Esophagus muscularis mucosa (tissue), 4 donors: ENCODE data around the gene UTP18. TPM values are rescaled to one million over a fixed set of nuclear protein-coding genes. Genes with fewer than 3 reads are reported as not detected.
"Not testable (repeated sequence)": the region's sequence is repeated elsewhere in the genome, so short reads cannot be mapped to it uniquely, and the experiment has no call there.

ENCODE experiments used
- DNase-seq: peaks from one replicate; pipeline ENCODE4 v3.0.0-alpha.2; 2017; ENCODE audit errors: extremely low spot score
- H3K27ac ChIP-seq, 4 donors: fragments of 200-600 bp; sonication (generic); replicated peaks in 1 of 4; 1 replicate in 3 of 4; 2 replicates in 1 of 4; pipeline ENCODE4 v1.5.1; 2016 to 2019; ENCODE audit warnings: mild to moderate bottlenecking in 1 of 4
- H3K27me3 ChIP-seq, 4 donors: fragments of 200-600 bp; sonication (generic); one replicate each; pipeline versions ENCODE4 v1.5.1 to v1.6.0; 2016 to 2019
- H3K36me3 ChIP-seq, 4 donors: fragments of 200-600 bp; sonication (generic); one replicate each; pipeline ENCODE4 v1.5.1; 2016 to 2019
- H3K4me1 ChIP-seq, 4 donors: fragments of 200-600 bp; sonication (generic); one replicate each; pipeline ENCODE4 v1.5.1; 2016 to 2019
- H3K4me3 ChIP-seq, 4 donors: fragments of 200-600 bp; sonication (generic); 1 replicate in 2 of 4; 2 replicates in 2 of 4; pipeline ENCODE4 v1.5.1; 2016 to 2019; ENCODE audit warnings: mild to moderate bottlenecking in 4 of 4, moderate library complexity in 1 of 4
- H3K9me3 ChIP-seq, 4 donors: fragments of 200-600 bp; sonication (generic); 1 replicate in 3 of 4; 2 replicates in 1 of 4; pipeline ENCODE4 v1.5.1; 2016 to 2019
- EP300 ChIP-seq: sonication (generic); formaldehyde crosslinking; IDR thresholded peaks from one replicate; pipeline ENCODE4 v1.6.1; 2017; ENCODE audit warnings: antibody characterized with exemption
- POLR2A ChIP-seq: fragments of 450-650 bp; IDR thresholded peaks from one replicate; pipeline ENCODE4 v1.6.1; 2017; ENCODE audit warnings: antibody characterized with exemption, moderate library complexity, mild to moderate bottlenecking, low read depth
- POLR2AphosphoS5 ChIP-seq, 2 donors: sonication (generic); formaldehyde crosslinking; IDR thresholded peaks; one replicate each; pipeline ENCODE4 v1.6.1; 2017; ENCODE audit warnings: antibody characterized with exemption in 2 of 2
- WGBS: methylation state at CpG from one replicate; pipeline ENCODE4 v1.1.5; 2018; 5-methylcytosine and 5-hydroxymethylcytosine counted together
- intact Hi-C: fragments of 100-400 bp; cut with DNase I; formaldehyde crosslinking; loops from one replicate; pipeline ENCODE4 v1.15.1; 2023
- total RNA-seq, 4 donors: library from RNA; depleted of rRNA; stranded (reverse); fragments of >200 nt; gene quantifications; one replicate each; pipeline versions ENCODE4 v1.1.0 to v1.2.1, GENCODE V29; 2016
- TF ChIP-seq, protein P1 (sequence below), 3 experiments: fragments of 200-600 bp in 2 of 3; fragments of 450-650 bp in 1 of 3; sonication (generic) in 2 of 3; IDR thresholded peaks; one replicate each; pipeline ENCODE4 v1.5.1; 2017 to 2019; ENCODE audit warnings: antibody characterized with exemption in 3 of 3, mild to moderate bottlenecking in 2 of 3, moderate library complexity in 1 of 3

UTP18 gene
- total RNA-seq, 4 donors from 2014 or later, result 17.9 to 29.3 (median 21.1) TPM

DNA sequence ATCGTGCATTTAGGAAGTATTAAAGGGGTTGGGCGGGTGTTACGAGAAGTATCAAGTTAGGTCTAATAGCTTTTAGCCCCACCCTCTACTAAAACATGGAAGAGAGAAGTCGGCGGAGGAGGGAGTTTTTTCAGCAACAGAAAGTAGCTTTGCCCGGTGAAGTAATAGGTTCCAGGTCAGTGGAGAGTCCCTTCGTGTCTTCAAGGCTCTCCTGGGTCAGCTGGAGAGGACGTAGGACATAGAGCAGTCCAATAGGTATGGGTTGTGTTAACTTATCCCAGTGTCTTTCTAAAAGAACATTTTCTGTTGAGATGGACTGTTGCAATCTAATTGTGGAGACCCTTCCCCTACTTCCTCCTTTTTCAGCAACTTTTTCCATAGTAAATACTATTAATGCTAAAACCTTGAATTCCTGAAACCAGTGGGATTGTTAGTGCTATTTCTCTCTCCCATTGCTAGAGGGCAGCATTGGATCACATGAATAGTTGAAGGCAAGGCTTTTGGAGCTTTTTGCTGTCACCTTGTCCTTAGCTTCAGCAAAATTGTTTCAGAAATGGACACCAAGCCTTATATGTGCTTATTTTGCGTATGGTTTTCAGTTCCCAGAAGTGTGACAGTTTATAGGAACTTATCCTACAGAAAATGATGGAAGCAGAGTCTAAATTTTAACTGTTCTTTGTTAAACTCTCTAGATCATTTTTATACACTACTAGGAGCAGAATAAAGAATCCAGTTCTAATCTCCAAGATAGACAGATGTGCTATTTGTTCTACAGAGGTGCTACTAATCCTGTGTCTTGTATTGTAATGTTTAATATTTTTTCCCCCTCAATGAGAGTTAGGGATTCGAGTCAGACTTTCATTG is 38.4 kb downstream of the UTP18 start:
- peaks cover 0 to 31% (median 20%) of the 10 kb centered on the region in 4 donors for H3K4me1 ChIP-seq

DNA sequence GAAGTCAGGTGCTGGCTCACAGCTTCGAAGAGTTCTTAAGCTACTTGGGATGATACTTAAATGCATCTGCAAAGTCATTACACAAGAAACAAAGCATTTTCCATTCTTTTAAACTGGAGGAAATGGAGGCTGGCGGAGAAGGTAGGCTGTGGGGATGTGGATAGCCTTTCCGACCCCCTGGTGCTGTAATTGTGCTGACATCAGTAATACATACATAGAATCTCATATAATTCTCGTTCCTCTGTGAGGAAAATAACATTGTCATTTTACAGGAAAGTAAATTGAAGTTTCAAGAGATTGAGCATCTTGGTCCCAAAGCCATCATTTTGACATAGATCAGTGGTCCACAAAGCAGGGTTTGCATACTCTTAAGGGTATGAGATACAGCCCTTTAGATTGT is 39.5 kb downstream of the UTP18 start:
- peaks cover 0 to 31% (median 20%) of the 10 kb centered on the region in 4 donors for H3K4me1 ChIP-seq
- H3K9me3 ChIP-seq, result no peaks in the 10 kb centered on the region
- 96% methylated on average over 4 of the region's 4 CpGs for WGBS
- no peak for DNase-seq
- peaks cover 0 to 34% (median 4%) of the 10 kb centered on the region in 4 donors for H3K36me3 ChIP-seq
- H3K4me3 ChIP-seq, result no peak overlapping the region
- intact Hi-C loops, result loop anchor here (5.0 kb wide), 1 partner anchor 237 kb away; no protein-coding TSS in a partner anchor
- no peaks in the 10 kb centered on the region for H3K27me3 ChIP-seq
- H3K27ac ChIP-seq, result no peak overlapping the region
- TF ChIP-seq POLR2A (no peak), POLR2AphosphoS5 (IDR thresholded peaks at IDR 0.05) (no peak), EP300 (no peak)
- TF ChIP-seq, protein P1, sequence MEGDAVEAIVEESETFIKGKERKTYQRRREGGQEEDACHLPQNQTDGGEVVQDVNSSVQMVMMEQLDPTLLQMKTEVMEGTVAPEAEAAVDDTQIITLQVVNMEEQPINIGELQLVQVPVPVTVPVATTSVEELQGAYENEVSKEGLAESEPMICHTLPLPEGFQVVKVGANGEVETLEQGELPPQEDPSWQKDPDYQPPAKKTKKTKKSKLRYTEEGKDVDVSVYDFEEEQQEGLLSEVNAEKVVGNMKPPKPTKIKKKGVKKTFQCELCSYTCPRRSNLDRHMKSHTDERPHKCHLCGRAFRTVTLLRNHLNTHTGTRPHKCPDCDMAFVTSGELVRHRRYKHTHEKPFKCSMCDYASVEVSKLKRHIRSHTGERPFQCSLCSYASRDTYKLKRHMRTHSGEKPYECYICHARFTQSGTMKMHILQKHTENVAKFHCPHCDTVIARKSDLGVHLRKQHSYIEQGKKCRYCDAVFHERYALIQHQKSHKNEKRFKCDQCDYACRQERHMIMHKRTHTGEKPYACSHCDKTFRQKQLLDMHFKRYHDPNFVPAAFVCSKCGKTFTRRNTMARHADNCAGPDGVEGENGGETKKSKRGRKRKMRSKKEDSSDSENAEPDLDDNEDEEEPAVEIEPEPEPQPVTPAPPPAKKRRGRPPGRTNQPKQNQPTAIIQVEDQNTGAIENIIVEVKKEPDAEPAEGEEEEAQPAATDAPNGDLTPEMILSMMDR (IDR thresholded peaks at IDR 0.05), result no peak

More for the DNA sequence above, 38.4 kb downstream of the UTP18 start:
- no peak for TF ChIP-seq EP300
- TF ChIP-seq, protein P1 (IDR thresholded peaks at IDR 0.05), result peak; percentile 61 to 73 (median 72)
- Histone ChIP-seq H3K4me3 (no peak overlapping the region), H3K36me3 (peaks cover 2 to 43% (median 12%) of the 10 kb centered on the region in 4 donors), H3K27ac (peak overlapping the region in 1 of 4 donors; percentile 0), H3K9me3 (no peaks in the 10 kb centered on the region), H3K27me3 (no peaks in the 10 kb centered on the region)
- WGBS, result 69% methylated on average over 10 of the region's 10 CpGs
- no peak for DNase-seq
- intact Hi-C loops, result loop anchor here (5.0 kb wide), 1 partner anchor 239 kb away; no protein-coding TSS in a partner anchor

DNA sequence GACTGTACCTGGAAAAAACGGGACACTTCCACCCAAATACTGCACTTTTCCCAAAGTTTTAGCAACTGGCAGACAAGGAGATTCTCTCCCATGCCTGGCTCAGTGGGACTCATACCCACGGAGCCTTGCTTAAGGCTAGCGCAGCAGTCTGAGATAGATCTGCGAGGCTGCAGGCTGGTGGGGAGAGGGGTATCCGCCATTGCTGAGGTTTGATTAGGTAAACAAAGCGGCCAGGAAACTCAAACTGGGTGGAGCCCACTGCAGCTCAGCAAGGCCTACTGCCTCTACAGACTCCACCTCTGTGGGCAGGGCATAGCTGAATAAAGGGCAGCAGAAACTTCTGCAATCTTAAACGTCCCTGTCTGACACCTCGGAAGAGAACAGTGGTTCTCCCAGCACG is 44.8 kb downstream of the UTP18 start:
- no peaks in the 10 kb centered on the region for H3K36me3 ChIP-seq
- intact Hi-C loops, result no loop called here
- no peaks in the 10 kb centered on the region for H3K27me3 ChIP-seq
- 97% methylated on average over 7 of the region's 9 CpGs for WGBS
- H3K27ac ChIP-seq, result no peak overlapping the region
- H3K4me3 ChIP-seq, result no peak overlapping the region
- no peak for DNase-seq
- TF ChIP-seq POLR2A, result no peak
- TF ChIP-seq EP300, result no peak
- TF ChIP-seq POLR2AphosphoS5 (IDR thresholded peaks at IDR 0.05), result no peak
- TF ChIP-seq, protein P1 (IDR thresholded peaks at IDR 0.05), result no peak
- no peaks in the 10 kb centered on the region for H3K9me3 ChIP-seq
- no peaks in the 10 kb centered on the region for H3K4me1 ChIP-seq

DNA sequence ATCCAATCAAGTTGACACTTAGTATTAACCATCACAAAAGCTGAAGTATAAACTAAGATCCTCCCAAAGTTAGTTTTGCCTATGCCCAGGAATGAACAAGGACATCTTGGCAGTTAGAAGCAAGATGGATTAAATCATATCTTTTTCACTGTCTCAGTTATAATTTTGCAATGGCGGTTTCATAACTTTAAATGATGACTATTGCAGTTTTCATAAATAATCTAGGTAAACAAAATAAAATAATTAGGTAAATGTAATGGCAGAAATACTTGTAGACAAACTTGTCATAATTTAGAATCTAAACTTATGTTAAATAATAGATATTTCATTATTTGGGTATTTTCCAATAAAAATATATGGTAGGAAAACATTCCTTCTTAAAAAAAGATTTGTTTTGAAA is 51.7 kb downstream of the UTP18 start:
- H3K4me3 ChIP-seq, H3K27ac ChIP-seq, intact Hi-C loops, H3K9me3 ChIP-seq, H3K4me1 ChIP-seq, DNase-seq, H3K36me3 ChIP-seq, H3K27me3 ChIP-seq: not testable (repeated sequence)
- WGBS, result 93% methylated on average over 1 of the region's 1 CpG

DNA sequence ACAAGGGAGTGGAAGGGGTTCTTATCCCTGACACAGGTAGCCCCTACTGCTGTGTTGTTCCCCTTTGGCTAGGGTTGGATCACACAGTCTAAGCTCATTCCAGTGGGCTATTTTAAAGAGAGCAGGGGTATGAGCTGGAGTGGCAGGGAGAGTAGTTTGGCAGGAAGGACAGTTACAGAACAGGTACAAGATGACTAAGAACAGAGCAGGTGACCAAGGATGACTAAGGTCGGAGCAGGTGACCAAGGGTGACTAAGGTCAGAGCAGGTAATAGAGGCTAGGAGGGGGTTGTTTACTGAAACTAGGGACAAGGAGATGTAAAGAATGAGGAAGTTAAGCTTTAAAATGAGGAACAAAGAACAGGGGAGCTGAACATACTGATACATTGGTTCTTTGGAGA is 58.8 kb downstream of the UTP18 start:
- H3K4me3 ChIP-seq, result no peak overlapping the region
- no peaks in the 10 kb centered on the region for H3K36me3 ChIP-seq
- peaks cover 0 to 7% (median 3%) of the 10 kb centered on the region in 4 donors for H3K9me3 ChIP-seq
- 85% methylated on average over 1 of the region's 1 CpG for WGBS
- H3K27me3 ChIP-seq, result no peaks in the 10 kb centered on the region
- intact Hi-C loops, result no loop called here
- H3K27ac ChIP-seq, result no peak overlapping the region
- peaks cover 0 to 5% (median 0%) of the 10 kb centered on the region in 4 donors for H3K4me1 ChIP-seq
- TF ChIP-seq, protein P1 (IDR thresholded peaks at IDR 0.05), result no peak
- TF ChIP-seq EP300 (no peak), POLR2AphosphoS5 (IDR thresholded peaks at IDR 0.05) (no peak), POLR2A (no peak)
- DNase-seq, result no peak
